GOT3 (cell line): ENCODE data around the gene PITPNM2.

Experiments used
- DNase-seq: peaks from one replicate; lab custom pipeline; 2025; ENCODE audit warnings: mixed read lengths; lab: John Stamatoyannopoulos, UW

PITPNM2 gene

DNA sequence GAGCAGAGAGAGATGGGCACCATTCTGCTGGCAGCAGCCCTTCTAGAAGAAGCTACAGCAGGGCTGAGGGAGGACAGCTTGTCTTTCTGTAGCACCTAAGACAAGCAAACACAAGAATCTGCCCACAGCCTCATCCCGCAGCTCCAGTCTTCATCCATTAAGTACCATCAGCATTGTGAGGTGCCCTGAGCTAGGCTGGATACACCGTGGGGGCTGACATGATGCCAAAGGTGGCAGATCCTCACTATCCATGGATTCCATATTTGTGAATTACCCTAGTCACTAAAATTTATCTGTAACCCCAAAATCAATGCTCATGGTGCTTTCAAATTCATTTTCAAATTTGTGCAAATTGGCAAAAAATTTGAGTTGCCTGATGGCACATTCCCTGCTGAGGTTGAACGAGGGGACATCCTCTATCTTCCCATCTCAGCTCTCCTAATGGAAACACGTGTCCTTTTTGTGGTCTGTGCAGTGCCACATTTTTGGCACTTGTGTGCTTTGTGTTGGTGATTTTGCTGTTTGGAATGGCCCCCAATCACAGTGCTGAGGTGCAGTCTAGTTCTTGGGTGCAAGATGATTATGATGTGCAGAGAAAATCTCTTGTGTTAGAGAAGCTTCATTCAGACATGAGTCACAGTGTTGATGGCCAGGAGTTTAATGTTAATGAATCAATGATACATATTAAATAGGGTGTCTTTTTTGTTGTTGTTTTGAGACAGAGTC, 7.0 kb downstream of the PITPNM2 start:
- DNase-seq: no peak

DNA sequence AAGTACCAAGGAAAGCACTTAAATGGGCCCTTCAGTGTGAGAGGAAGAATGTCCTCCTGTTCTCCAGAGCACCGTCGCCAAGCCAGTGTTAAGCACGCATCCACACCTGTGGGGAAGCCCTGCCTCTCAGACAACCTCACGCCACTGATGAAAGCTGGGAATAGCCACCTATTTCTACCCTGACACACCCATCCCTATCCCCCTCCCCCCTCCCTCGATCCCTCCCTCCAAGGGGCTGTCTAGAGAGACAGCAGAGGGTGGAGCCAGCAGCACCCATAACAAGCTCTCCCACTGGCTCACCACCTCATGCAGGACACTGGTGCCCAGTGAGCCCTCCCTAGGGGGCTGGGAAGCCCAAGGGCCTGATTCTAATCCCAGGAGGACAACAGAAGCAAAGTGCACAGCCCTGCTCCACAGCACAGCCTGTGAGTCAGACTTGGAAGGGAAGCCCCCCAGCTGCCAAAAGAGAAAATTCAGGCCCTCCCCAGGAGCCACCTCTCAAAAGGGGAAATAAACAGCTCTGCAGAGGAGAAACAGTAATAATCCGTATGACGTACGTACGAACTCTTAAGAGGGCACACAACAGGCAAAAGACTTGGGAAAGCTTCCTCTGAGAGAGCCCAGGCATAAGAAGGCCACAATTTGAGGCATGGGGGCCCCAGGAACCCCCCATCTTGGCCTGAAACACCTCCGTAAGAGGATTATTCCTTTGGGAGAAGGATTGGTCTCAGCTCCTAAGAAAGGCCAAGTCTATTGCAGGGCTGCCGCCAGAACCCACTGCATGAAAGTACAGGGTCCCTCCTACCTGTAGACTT, 7.8 kb downstream of the PITPNM2 start:
- no peak for DNase-seq

- DNase-seq: no peak
These were observed 8.4 kb downstream of the PITPNM2 start for GRCh38 chr12:123142518-123142840.

DNA sequence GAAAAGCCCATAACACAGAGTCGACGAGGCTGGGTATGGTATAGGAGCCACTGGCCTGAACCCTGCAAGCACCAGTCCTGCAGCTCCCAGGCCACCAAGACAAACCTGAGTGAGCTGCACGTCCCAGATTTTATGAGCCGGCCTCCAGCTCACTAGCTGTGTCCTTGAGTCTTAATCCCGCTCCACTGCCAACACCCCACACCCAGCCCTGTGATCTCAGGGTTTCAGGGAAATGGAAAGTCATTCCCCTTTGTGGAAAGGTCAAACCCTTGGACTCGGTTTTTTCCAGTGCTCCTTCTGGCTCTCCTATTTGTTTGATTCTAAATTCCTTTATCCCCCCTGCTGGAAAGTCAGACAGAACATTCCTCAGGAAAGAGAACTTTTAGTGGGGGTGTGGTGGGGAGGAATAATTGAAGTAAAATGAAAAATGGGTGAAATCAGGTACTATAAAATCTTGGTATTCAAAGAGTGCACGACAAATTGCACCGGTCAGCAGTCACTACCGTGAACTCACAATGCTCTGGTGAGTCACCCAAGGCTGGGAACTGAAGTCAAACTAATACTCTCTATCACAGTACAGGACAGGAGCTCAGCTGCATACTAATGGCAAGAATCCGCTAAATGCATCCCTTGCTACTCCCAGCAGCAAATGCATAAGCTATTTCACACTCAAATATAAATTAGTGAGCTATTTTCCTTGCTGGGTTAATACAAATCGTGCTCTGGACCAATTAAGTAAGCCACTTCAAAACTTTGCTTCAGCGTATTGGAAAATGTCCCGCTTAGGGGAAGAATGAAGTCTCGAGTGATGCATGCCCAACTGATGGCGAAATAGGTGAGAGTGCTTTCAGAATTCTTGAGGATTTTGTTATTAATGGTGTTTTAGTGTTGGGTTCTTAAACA, 9.0 kb downstream of the PITPNM2 start:
- DNase-seq: no peak

GRCh38 chr12:123140676-123141614, 9.9 kb downstream of the PITPNM2 start:
- no peak for DNase-seq

- no peak for DNase-seq
These were observed 10.8 kb downstream of the PITPNM2 start for GRCh38 chr12:123139926-123140675.

GRCh38 chr12:123135688-123136087, 15.2 kb downstream of the PITPNM2 start:
- no peak for DNase-seq

GRCh38 chr12:123134826-123135225, 16.1 kb downstream of the PITPNM2 start:
- DNase-seq: no peak

DNA sequence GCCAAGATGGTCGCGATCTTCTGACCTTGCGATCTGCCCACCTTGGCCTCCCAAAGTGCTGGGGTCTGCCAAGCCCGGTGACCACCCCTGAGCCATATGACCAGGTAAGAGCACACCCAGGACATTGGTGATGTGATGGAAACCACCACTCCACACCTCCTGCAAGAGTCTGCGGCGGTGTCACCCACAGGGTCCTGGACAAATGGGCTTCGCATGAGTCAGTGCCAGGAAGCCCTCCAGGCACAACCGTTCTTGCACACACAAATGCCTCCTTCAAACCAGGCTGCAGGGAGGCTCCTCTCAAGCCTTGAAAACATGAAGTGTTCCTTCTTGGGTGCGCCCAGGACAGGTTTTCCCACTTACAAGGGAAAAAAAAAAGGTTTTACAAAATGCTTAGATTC, 16.6 kb downstream of the PITPNM2 start:
- no peak for DNase-seq

- no peak for DNase-seq
These were observed 17.2 kb downstream of the PITPNM2 start for GRCh38 chr12:123133701-123134100.

DNA sequence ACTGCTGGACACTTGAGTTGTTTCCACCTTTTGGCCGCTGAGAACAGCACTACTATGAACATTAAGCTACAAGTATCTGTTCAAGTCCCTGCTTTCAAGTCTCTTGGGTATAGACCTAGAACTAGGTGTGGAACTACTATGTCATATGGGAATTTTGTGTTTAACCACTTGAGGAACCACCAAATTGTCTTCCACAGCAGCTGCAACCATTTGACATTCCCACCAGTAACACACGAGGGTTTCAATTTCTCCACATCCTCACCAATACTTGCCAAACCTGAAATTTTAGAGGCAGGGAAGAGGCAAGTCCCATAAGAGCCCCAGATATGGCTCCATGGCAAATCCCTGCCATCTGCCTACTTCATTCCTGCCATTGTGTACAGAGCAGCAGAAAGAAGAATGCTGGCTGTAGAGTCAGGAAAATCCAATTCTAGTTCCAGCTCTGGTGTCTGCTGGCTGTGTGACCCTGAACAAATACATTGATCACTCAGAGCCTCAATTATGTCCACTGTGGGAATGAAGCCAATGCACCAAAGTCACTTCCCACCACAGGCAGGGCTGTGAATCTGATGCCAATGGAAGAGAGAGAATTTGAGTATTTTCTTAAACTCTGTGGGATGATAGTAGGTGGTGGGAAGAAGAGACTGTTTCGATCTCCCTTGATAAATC, 17.8 kb downstream of the PITPNM2 start:
- no peak for DNase-seq

DNA sequence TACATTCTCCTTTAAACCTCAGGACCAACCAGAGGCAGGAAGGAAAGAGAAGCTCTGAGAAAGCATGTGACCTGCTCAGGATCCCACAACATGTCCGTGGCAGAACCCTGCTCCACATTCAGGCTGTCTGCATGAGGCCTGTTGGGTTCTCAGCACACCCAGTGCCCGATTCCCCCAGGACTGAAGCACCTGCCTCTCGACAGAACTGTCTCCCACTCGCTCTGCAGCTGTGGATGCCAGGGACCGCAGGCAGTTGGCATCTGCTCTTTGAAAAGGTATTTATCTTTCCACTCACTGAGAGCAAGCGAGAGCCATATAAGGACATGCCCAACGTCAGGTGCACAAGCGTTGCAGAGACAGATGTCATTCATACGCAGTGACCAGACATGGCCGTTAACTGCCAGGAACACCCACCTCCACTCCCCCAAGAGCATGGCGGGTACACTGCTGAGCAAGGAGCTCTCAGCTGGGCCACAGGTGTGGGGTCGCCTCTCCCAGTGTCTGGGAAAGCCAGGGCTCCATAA, 18.9 kb downstream of the PITPNM2 start:
- DNase-seq: no peak

DNA sequence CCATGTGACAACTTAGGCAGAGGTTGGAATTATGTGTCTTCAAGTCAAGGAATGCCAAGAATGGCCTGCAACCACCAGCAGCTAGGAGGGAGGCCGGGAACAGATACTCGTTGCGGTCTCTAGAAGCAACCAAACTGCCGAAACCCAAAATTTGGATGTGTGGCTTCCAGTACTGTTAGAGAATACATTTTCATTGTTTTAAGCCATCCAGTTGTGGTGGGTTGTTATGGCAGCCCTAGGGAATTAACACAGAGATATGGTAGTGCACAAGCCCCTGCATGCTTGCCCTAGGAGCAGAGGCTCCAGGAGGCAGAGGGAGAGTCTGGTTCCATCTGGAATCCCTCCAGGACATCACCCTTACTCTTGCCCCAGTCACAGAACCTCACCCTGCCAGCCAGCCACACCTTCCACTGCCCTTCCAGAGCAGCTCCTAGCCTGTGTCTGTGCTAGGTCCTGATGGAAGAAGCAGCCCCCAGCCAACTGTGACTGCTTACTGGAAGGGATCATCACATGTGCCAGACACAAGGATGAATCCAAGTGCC, 19.5 kb downstream of the PITPNM2 start:
- DNase-seq: no peak

DNA sequence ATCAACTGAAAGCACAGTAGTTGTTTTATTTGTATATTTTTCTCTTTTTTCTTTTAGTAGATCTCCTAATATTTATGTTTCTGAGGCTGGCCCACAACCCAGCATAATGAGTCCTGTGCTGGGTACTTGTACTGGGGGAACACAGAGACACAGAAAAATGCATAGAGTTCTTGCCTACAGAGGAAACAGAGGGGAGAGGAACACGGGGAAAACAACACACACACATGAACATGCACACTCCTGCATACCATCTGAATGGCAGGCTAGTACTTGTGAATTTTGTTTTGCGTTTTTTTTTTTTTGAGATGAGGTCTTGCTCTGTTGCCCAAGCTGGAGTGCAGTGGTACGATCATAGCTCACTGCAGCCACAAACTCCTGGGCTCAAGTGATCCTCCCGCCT, 21.3 kb downstream of the PITPNM2 start:
- no peak for DNase-seq

DNA sequence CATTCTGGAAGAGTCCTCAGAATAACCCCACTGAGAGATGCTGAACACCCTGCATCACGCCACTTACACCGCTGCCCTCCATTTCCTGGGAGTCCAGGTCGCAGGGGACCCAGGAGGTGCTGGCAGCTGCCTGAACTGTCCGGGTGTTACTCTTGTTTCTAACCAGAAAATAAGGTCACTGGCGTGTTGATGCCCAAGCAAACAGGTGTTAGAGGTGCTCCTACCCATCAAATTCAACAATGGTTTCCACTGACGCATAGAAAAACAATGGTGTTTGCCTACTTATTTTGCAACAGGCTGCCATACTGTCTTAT, 23.8 kb downstream of the PITPNM2 start:
- DNase-seq: no peak

DNA sequence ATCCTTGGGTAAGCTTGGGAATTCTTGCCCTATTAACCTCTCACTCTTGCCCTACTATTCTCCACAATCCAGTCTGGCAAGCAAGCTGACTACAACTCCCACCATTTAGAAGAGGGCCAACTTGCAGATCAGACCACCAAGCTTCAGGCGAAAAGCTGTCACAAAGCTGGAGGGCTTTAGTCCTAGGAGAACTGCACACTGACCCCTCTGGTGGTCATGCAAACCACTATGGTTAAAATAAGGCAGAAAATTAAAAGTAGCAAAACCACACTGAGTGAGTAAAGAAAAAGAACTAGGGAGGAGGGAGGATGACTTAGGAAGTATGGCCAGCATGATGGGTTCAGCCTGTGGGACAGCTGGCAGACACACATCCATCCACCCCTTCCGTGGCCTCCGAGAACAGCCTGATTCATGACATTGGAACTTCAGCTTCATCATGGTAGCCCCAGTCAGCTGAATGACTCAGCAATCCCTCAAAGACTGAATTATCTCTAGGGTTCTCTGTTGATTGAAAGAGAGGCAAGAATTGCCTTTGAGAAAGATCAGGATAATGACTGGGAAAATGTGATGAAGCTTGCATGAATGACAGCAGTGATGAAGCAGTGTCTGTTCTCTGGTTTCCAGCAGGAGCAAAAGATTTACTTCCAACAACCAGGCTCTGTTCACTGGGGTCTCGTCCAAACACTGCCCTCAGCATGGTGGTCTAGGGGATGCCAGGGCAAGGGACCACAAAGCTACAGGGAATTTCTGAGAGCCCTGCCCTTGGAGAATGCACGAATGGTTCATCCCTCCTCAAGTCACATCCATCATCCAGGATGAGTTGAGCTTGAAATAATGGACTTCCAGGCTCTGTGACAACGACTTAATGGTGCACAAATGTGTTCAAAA, 24.4 kb downstream of the PITPNM2 start:
- peak; percentile 82 for DNase-seq

DNA sequence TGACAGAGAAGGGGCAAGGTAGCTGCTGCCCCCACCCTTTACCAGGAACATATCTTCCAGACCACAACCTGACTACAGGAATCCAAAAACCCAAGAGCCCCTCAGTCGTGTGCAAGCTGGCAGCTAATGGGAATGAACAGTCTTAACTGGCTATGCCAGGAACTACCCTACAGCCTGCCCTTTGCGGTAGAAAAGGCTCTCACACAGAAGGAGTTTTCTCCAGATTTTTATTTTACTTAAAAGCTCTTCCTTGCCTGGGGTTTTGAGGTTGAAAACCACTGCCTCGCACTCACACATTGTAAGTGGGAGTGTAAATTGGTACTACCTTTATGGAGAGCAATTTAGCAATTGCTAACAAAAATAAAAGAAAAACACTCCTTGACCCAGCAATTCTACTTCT, 28.3 kb downstream of the PITPNM2 start:
- no peak for DNase-seq

- DNase-seq: no peak
These were observed 29.2 kb downstream of the PITPNM2 start for GRCh38 chr12:123121670-123122069.
